ENCODE data around the gene PPP1R14B. TPM values are rescaled to one million over a fixed set of nuclear protein-coding genes. Genes with fewer than 3 reads are reported as not detected.

PPP1R14B gene
- total and polyA plus RNA-seq, 2 of the 13 experiments (the other 11 are each of a cell fraction or from before 2014, with no cell fraction given): 110 to 148 TPM

DNA sequence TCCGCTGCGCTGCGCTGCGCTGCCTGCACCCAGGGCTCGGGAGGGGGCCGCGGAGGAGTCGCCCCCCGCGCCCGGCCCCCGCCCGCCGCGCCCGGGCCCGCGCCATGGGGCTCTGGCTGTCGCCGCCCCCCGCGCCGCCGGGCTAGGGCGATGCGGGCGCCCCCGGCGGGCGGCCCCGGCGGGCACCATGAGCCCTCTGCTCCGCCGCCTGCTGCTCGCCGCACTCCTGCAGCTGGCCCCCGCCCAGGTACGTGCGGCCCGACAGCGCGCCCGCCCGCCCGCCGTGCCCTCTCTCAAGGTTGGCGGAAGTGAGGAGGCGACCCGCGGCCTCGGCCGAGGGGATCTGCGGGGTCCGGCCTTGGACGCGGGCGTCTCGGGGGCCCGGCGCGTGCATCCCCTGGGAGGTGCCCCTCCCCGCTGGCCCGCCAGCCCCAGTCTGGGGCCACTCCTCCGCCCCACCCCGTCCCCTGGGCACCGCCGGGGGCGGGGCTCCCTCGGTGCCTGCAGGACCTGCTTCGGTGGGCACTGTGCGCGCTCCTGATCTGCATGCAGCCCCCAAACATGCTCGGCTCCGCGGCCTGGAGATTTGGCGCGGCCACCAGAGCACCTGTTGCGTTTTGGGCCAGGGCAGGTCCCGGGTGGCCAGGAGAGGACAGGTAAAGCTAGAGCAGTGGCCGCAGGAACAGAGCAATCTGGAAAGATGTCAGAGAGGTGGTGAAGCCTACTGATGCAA, 11.9 kb downstream of the PPP1R14B start (continued):
- TF ChIP-seq EEA1 (CRISPR knock-in tag; IDR thresholded peaks at IDR 0.05; ENCODE audit: borderline replicate concordance): 0 out of 2 replicates have a peak, but pooled peaks have one; percentile 32
- TF ChIP-seq, protein P1, sequence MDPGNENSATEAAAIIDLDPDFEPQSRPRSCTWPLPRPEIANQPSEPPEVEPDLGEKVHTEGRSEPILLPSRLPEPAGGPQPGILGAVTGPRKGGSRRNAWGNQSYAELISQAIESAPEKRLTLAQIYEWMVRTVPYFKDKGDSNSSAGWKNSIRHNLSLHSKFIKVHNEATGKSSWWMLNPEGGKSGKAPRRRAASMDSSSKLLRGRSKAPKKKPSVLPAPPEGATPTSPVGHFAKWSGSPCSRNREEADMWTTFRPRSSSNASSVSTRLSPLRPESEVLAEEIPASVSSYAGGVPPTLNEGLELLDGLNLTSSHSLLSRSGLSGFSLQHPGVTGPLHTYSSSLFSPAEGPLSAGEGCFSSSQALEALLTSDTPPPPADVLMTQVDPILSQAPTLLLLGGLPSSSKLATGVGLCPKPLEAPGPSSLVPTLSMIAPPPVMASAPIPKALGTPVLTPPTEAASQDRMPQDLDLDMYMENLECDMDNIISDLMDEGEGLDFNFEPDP (CRISPR knock-in tag; conservative IDR thresholded peaks at IDR 0.05): no peak
- TF ChIP-seq ZNF816 (CRISPR knock-in tag; IDR thresholded peaks at IDR 0.05; ENCODE audit: borderline replicate concordance): no peak
- no peak for TF ChIP-seq HNRNPLL (IDR thresholded peaks at IDR 0.05; ENCODE audit: low read depth, low read length, poor library complexity, severe bottlenecking)
- TF ChIP-seq, protein P2, sequence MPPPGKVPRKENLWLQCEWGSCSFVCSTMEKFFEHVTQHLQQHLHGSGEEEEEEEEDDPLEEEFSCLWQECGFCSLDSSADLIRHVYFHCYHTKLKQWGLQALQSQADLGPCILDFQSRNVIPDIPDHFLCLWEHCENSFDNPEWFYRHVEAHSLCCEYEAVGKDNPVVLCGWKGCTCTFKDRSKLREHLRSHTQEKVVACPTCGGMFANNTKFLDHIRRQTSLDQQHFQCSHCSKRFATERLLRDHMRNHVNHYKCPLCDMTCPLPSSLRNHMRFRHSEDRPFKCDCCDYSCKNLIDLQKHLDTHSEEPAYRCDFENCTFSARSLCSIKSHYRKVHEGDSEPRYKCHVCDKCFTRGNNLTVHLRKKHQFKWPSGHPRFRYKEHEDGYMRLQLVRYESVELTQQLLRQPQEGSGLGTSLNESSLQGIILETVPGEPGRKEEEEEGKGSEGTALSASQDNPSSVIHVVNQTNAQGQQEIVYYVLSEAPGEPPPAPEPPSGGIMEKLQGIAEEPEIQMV (CRISPR knock-in tag; IDR thresholded peaks at IDR 0.05; ENCODE audit: low read depth): no peak
- no peak for TF ChIP-seq NKX3-1 (CRISPR knock-in tag; IDR thresholded peaks at IDR 0.05)
- TF ChIP-seq, protein P3, sequence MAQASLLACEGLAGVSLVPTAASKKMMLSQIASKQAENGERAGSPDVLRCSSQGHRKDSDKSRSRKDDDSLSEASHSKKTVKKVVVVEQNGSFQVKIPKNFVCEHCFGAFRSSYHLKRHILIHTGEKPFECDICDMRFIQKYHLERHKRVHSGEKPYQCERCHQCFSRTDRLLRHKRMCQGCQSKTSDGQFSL (CRISPR knock-in tag; IDR thresholded peaks at IDR 0.05): peak; percentile 32; the same call in 1 of the 2 replicates
- no peak for TF ChIP-seq HMG20A (CRISPR knock-in tag; IDR thresholded peaks at IDR 0.05; ENCODE audit: borderline replicate concordance)
- no peak for TF ChIP-seq ZNF383 (CRISPR knock-in tag; IDR thresholded peaks at IDR 0.05; ENCODE audit: borderline replicate concordance)
- no peak for TF ChIP-seq ZNF674 (CRISPR knock-in tag; IDR thresholded peaks at IDR 0.05; ENCODE audit: low read depth)
- no peak for TF ChIP-seq SRSF9 (IDR thresholded peaks at IDR 0.05; ENCODE audit: borderline replicate concordance, insufficient read depth, low read depth, low read length, poor library complexity, severe bottlenecking)
- TF ChIP-seq YEATS2 (CRISPR knock-in tag; IDR thresholded peaks at IDR 0.05; ENCODE audit: borderline replicate concordance): no peak
- peak; percentile 59; the same call in 1 of the 2 replicates for TF ChIP-seq BORCS8-MEF2B (CRISPR knock-in tag; IDR thresholded peaks at IDR 0.05)
- no peak for TF ChIP-seq TRIM24 (CRISPR knock-in tag; IDR thresholded peaks at IDR 0.05)
- TF ChIP-seq U2AF1 (optimal IDR thresholded peaks at IDR 0.05; ENCODE audit: low read depth, low read length): no peak
- TF ChIP-seq, protein P4, sequence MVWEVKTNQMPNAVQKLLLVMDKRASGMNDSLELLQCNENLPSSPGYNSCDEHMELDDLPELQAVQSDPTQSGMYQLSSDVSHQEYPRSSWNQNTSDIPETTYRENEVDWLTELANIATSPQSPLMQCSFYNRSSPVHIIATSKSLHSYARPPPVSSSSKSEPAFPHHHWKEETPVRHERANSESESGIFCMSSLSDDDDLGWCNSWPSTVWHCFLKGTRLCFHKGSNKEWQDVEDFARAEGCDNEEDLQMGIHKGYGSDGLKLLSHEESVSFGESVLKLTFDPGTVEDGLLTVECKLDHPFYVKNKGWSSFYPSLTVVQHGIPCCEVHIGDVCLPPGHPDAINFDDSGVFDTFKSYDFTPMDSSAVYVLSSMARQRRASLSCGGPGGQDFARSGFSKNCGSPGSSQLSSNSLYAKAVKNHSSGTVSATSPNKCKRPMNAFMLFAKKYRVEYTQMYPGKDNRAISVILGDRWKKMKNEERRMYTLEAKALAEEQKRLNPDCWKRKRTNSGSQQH (CRISPR knock-in tag; IDR thresholded peaks at IDR 0.05; ENCODE audit: low read depth): peak; percentile 48; the same call in 1 of the 2 replicates
- TF ChIP-seq NONO (IDR thresholded peaks at IDR 0.05): no peak
- TF ChIP-seq NONO (CRISPR knock-in tag; conservative IDR thresholded peaks at IDR 0.05): no peak; the same call in 1 of the 2 replicates
- no peak; the same call in 1 of the 2 replicates for TF ChIP-seq ZNF367 (CRISPR knock-in tag; IDR thresholded peaks at IDR 0.05; ENCODE audit: borderline replicate concordance)
- TF ChIP-seq TCF7L2 (IDR thresholded peaks at IDR 0.05; ENCODE audit: low read depth, low read length): no peak
- TF ChIP-seq GTF3A (CRISPR knock-in tag; conservative IDR thresholded peaks at IDR 0.05): no peak
- TF ChIP-seq ZNF530 (CRISPR knock-in tag; IDR thresholded peaks at IDR 0.05; ENCODE audit: low read depth): no peak
- TF ChIP-seq PAF1 (CRISPR knock-in tag; IDR thresholded peaks at IDR 0.05): no peak
- TF ChIP-seq, protein P5, sequence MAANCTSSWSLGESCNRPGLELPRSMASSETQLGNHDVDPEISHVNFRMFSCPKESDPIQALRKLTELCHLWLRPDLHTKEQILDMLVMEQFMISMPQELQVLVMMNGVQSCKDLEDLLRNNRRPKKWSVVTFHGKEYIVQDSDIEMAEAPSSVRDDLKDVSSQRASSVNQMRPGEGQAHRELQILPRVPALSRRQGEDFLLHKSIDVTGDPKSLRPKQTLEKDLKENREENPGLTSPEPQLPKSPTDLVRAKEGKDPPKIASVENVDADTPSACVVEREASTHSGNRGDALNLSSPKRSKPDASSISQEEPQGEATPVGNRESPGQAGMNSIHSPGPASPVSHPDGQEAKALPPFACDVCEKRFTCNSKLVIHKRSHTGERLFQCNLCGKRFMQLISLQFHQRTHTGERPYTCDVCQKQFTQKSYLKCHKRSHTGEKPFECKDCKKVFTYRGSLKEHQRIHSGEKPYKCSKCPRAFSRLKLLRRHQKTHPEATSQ (CRISPR knock-in tag; IDR thresholded peaks at IDR 0.05; ENCODE audit: borderline replicate concordance): no peak

Data from HepG2 (cell line).